Activated CD4-positive, alpha-beta T cell treated with anti-CD3 and anti-CD28 coated beads, Interleukin-2, amount 50 U/mL, for 24 hours (primary cell): ENCODE results near the gene DLGAP4.
A peak's percentile ranks its signal among the peaks of the same experiment; 100 is the strongest.
"Not testable (repeated sequence)": the region's sequence is repeated elsewhere in the genome, so short reads cannot be mapped to it uniquely, and the experiment has no call there.

Source experiments
- DNase-seq, 2 donors: peaks; one replicate each; pipeline ENCODE4 v3.0.0-alpha.2; 2020; ENCODE audit warnings: low read depth in 1 of 2, low spot score in 1 of 2

The DLGAP4 gene

GRCh38 chr20:36471885-36472636 lies 165.9 kb downstream of the DLGAP4 start:
- no peak for DNase-seq

GRCh38 chr20:36472637-36473090 lies 166.5 kb downstream of the DLGAP4 start:
- DNase-seq, result no peak

- DNase-seq, result no peak
Observed at GRCh38 chr20:36473164-36473563, 167.0 kb downstream of the DLGAP4 start.

- DNase-seq, result no peak
Observed at GRCh38 chr20:36474563-36474962, 168.4 kb downstream of the DLGAP4 start.

GRCh38 chr20:36475054-36475453 lies 168.9 kb downstream of the DLGAP4 start:
- DNase-seq, result not testable (repeated sequence)

GRCh38 chr20:36477475-36477874 lies 171.3 kb downstream of the DLGAP4 start:
- DNase-seq, result no peak

- no peak for DNase-seq
Observed at GRCh38 chr20:36478137-36478905, 172.2 kb downstream of the DLGAP4 start.

GRCh38 chr20:36479938-36480337 lies 173.8 kb downstream of the DLGAP4 start:
- no peak for DNase-seq

GRCh38 chr20:36480456-36481048 lies 174.4 kb downstream of the DLGAP4 start:
- DNase-seq, result no peak

- DNase-seq, result no peak
Observed at GRCh38 chr20:36481380-36482043, 175.4 kb downstream of the DLGAP4 start.

- DNase-seq, result no peak
Observed at GRCh38 chr20:36482044-36482473, 175.9 kb downstream of the DLGAP4 start.

GRCh38 chr20:36483209-36483918 lies 177.2 kb downstream of the DLGAP4 start:
- no peak for DNase-seq

- DNase-seq, result no peak
Observed at GRCh38 chr20:36483919-36484808, 178.0 kb downstream of the DLGAP4 start.

GRCh38 chr20:36485286-36485685 lies 179.1 kb downstream of the DLGAP4 start:
- no peak for DNase-seq

- DNase-seq, result no peak
Observed at GRCh38 chr20:36487069-36487468, 180.9 kb downstream of the DLGAP4 start.

- no peak for DNase-seq
Observed at GRCh38 chr20:36490191-36490590, 184.1 kb downstream of the DLGAP4 start.

- DNase-seq, result peak in 1 of 2 donors; percentile 36
Observed at GRCh38 chr20:36491901-36492617, 185.9 kb downstream of the DLGAP4 start.

GRCh38 chr20:36493051-36493800 lies 187.1 kb downstream of the DLGAP4 start:
- no peak for DNase-seq

GRCh38 chr20:36493801-36494114 lies 187.6 kb downstream of the DLGAP4 start:
- no peak for DNase-seq
